Activated CD4-positive, alpha-beta T cell treated with anti-CD3 and anti-CD28 coated beads, Interleukin-2, amount 50 U/mL, for 4 hours (primary cell): Measurements from ENCODE around the gene EIF3J.
"Not testable (repeated sequence)": the region's sequence is repeated elsewhere in the genome, so short reads cannot be mapped to it uniquely, and the experiment has no call there.

Experiments
- DNase-seq, 2 experiments: peaks; one replicate each; pipeline ENCODE4 v3.0.0-alpha.2; 2020

Gene EIF3J, protein sequence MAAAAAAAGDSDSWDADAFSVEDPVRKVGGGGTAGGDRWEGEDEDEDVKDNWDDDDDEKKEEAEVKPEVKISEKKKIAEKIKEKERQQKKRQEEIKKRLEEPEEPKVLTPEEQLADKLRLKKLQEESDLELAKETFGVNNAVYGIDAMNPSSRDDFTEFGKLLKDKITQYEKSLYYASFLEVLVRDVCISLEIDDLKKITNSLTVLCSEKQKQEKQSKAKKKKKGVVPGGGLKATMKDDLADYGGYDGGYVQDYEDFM

DNA sequence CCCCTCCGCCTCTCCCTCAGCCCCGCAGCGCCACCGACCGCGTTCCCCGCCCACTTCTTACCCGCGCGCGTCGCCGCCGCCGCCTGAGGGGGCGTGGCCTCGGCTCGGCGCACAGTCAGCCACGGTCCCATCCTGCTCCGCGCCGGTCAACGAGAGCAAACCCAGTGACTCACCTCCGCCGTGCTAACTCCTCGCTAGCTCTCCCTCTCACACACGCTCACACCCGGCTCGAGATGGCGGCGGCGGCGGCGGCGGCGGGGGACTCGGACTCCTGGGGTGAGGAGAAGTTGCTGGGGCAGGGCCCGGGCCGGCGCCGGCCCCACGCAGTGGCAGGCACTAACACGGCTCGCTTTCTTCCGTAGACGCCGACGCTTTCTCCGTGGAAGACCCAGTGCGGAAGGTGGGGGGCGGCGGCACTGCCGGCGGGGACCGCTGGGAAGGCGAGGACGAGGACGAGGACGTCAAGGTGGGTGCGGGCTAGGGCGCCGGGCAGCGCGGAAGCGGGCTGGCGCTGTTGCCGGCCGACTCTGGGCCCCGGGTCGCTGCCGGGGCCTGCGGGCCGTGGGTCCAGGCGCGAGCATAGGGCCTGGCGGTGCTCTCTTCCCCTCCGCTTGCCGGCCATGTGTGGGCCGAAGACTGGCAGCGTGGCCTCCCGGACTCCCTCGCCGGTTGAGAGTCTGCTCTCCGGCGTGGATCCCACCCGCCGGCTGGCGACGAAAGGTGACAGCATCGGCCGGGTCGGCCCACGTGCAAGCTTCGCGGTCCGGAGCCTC is at the start of gene EIF3J:
TSS of gene EIF3J (plus strand) at position 186 of the 773 bp plus-strand sequence. CDS start at position 234, 48 bp downstream.
- peak; percentile 91 to 93 for DNase-seq

DNA sequence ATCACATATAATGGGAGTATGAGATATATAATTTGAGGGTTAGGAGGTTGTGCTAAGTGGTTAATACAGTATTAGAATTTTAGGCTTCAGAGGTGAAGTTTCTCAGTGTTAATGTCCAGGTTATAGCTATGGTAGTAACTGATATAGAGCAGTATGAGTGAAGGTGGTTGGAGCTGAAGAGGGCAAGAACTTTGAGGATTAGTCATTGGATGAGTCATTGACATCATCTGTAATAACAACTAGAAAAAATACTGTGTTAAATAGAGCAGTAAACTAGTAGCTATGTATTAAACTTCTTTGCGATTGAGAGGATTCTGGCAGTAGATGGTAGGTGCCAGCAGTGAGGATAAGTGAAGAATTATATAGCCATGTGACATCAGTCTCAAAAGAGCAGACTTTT is 47.5 kb upstream of the EIF3J start:
- DNase-seq: no peak

DNA sequence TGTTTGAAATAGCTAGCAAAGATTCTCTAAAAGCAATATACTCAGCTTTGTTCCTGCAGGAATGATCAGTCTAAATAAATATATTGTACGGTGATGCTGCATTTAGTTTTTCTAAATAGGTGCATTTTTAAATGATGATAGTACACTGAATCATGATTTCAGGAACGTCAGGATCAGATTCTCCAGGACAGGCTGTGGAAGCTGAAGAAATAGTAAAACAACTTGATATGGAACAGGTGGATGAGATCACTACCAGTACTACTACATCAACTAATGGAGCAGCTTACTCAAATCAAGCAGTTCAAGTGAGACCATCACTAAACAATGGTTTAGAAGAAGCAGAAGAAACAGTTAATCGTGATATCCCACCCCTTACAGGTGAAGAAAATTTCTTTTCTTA is 46.3 kb upstream of the EIF3J start:
- no peak for DNase-seq

DNA sequence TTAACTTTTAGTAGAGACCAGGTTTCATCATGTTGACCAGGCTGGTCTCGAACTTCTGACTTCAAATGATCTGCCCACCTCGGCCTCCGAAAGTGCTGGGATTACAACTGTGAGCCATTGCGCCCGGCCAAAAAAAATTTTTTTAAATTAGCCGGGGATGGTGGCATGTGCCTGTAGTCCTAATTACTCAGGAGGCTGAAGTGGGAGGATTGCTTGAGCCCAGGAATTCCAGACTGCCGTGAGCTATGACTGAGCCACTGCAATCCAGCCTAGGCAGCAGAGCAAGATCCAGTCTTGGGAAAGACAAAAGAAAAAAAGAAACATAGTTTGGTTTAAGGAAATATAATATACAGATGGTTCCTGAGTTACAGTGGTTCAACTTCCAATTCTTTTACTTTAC is 44.9 kb upstream of the EIF3J start:
- DNase-seq: no peak

DNA sequence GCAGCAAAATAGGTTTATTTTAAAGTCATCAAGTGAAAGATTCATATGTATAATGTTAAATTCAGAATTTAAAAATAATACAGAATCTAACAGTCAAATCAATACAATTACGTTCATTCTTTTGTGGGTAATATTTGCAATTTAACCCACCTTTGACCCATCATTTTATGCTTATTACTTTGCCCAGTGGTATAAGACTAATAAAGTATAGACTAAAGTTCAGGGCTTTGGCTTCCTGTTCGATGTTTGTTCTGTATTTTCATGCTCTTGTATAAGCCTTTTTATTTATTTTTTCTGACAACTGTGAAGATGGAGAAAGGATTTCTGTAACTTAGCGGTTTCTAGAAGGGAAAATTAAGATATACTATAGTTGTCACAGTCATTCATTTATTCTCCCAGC is 44.3 kb upstream of the EIF3J start:
- DNase-seq: no peak

DNA sequence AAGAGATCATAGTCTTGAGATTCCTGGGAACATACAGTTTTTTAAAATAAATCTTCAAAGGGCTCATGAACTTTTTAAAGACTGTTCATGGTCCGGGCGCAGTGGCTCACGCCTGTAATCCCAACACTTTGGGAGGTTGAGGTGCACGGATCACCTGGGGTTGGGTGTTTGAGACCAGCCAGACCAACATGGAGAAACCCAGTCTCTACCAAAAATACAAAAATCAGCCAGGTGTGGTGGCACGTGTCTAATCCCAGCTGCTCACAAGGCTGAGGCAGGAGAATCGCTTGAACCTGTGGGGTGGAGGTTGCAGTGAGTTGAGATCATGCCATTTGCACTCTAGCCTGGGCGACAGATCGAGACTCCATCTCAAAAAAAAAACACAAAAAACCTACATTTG is 41.4 kb upstream of the EIF3J start:
- DNase-seq: no peak

DNA sequence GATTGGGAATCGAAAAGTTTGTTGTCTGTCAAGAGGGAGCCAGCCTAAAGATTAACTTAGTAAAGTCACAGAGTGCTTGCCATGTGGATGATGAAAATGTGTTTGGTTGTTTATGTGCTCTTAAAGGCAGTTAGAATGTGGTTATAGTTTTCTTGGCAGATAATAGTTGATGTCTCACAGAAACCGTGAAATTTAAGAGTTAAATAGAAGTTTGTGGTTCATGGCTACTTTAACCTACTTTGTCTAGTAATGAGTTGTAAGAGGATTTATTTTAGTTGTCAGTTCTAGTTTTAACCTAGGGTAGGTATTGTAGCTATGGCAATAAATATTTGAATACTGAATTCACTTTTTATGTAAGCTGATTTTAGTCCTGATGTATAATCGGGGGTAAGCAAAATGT is 36.4 kb upstream of the EIF3J start:
- DNase-seq: no peak

DNA sequence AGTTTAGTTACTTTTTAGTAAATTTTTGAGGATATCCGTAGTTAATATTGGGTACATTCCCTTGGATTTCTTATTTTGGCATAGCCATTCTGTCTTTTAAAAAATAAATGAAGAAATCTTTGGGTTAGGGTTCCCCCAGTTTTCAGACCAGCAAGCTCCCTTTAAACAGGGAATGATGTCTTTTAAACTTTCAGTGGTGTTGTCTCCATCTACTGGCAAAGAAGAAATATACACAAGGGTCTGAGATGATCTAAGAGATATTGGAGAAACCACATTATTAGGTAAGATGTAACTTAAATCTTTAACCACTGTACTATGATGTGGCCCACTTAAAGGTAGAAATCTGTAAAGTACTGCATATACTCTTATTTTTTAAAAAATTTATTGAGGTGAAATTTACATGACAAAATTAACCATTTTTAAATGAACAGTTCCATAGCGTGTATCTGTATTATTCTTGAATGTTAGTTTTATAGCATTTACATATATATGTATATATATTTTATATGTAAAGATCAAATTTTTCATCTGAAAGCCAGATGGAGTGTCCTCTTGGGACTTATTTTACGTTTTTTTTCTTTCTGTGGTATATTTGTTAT is 35.1 kb upstream of the EIF3J start:
- no peak for DNase-seq

DNA sequence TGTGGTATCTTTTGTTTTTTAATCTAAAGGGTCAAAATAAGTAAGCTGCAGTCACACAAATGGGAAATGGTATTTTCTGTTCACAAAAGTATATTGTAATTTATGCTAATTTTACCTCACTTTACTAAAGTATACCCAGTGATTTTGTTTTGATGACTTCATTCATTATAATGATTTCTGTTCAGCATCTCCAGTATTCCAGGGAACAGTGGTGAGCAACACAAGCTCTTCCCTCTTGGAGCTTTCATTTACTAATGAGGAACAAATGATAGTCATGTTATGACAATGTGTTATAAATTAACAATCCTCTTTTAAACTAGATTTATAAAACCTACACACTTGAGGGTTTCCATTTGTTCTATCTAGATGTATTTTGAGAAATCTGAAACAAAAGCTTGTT is 20.5 kb upstream of the EIF3J start:
- no peak for DNase-seq

DNA sequence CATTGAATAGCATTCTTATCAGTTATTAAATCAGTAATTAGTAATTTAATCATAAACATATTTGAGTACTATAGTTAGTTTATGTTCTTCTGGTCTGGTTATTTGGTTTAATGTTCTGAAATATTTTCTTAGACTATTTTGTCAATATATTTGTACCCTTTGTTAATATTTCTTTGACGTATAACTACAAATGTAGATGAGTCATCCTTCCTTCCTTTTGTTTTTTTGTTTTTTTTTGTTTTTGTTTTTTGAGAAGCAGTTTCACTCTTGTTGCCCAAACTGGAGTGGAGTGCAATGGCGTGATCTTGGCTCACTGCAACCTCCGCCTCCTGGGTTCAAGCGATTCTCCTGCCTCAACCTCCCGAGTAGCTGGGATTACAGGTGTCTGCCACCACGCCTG is 17.4 kb upstream of the EIF3J start:
- DNase-seq: no peak

DNA sequence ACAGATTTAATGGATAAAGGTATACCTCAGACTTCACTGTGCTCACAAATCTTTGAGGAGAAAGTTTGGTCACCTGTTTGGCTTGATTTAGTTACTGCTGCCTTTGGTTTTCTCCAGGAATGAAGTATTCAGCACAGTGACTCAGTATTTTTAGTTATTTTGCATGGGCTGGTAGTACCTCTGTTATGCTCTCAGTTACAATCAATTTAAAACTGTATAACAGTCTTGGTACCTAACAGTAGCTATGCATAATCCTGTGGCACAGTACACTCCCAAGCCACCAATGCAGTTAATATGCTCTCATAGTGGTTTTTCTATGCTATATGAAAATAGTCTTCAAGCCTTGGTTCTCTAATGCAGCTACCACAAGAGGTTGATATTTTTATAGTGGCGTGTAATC is 11.9 kb upstream of the EIF3J start:
- DNase-seq: no peak

DNA sequence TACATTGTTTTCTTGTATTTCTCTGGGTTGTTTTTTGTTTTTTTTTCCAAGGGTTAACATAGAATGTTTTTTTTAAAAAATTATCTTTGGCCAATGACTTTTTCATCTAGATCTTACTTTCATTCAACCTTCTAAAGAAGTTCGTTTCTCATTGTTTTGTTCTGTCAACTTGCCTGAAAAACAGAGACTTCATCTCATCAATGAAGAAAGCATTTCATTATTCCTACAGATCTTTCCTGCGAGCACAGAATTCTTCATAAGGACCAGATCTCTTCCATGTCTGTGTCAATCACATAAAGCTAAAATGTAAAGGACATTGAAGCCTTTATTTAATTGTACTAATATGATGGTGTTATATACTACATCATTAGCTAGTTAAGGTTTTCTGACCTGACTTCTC is 9.7 kb upstream of the EIF3J start:
- no peak for DNase-seq

DNA sequence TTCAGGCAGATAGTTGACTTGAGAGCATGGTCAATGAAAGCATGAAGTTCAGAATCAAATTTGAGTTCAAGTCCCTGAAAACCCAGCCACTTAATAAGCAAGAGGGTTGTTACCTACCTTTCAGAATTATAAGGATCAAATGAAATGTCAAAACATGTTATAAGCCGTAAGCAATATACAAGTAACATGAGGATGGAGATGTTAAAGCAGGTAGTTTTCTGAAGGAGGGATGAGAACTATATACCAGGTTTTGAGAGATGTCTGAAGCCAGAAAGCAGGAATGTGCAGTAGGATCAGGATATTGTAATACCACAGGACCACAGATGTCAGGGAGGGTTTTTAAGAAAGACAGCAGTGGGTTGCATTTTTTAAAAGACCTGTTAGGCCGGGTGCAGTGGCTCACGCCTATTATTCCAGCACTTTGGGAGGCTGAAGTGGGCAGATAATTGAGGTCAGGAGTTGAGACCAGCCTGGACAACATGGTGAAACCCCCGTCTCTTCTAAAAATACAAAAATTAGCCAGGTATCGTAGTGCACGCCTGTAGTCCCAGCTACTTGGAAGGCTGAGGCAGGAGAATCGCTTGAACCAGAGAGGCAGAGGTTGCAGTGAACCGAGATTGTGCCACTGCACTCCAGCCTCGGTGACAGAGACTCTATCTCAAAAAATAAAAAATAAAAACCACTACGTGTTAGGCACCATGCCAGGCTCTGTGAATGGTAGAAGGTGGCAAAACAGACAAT is 6.9 kb upstream of the EIF3J start:
- DNase-seq: no peak

DNA sequence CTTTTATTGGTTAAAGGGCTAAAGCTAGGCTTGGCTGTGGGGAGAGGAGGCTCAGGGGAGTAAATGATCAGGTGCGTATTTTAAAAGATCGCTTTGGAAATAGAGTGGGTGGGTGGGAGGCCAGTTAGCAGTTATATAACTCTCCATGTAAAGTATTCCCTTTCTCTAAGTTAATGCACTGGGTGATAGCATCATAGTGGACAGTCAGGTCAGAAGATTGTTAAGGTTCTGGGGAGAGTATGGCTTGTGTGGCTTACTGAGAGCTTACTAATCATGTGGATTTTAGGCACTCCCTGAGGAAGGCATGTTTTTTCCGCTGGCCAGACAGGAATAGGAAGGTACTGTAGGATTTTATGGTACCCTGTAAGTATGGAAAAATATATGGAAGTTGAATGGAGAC is 6.3 kb upstream of the EIF3J start:
- no peak for DNase-seq

DNA sequence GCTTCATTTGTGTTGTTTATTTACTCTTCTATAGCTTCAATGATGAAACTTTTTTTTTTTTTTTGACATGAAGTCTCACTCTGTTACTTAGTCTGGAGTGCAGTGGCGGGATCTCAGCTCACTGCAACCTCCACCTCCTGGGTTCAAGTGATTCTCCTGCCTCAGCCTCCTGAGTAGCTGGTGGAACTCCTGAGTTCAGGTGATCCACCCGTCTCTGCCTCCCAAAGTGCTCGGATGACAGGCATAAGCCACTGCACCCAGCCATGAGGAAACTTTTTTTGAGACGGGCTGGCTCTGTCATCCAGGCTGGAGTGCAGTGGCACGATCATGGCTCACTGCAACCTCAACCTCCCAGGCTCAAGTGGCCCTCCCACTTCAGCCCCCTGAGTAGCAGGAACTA is 4.7 kb upstream of the EIF3J start:
- DNase-seq: not testable (repeated sequence)

DNA sequence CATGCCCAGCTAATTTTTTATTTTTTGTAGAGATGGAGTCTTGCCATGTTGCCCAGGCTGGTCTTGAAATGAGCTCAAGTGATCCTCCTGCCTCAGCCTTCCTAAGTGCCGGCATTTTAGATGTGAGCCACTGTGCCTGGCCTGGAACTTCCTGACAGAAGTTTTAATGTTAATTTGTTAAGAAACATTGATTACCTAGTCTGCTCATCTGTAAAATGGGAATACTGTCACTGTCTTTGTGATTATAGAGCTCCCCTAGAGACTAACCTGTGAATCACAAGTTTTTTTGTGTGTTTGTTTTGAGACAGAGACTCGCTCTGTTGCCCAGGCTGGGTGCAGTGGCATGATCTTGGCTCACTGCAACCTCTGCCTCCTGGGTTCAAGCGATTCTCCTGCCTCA is 4.3 kb upstream of the EIF3J start:
- no peak for DNase-seq

DNA sequence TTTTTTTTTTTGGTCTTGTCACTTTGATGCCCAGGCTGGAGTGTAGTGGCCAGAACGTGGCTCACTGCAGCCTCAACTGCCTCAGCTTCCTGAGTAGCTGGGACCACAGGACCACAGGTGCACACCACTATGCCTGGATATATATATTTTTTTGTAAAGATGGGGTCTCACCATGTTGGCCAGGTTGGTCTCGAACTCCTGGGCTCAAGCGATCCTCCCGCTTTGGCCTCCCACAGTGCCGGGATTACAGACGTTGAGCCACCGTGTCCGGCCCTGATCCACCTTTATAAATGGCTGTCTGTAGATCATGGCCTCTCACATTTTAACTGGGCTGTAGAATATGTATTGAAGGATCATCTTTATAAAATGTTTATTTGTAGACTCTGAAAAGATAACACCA is 1.9 kb upstream of the EIF3J start:
- no peak for DNase-seq

DNA sequence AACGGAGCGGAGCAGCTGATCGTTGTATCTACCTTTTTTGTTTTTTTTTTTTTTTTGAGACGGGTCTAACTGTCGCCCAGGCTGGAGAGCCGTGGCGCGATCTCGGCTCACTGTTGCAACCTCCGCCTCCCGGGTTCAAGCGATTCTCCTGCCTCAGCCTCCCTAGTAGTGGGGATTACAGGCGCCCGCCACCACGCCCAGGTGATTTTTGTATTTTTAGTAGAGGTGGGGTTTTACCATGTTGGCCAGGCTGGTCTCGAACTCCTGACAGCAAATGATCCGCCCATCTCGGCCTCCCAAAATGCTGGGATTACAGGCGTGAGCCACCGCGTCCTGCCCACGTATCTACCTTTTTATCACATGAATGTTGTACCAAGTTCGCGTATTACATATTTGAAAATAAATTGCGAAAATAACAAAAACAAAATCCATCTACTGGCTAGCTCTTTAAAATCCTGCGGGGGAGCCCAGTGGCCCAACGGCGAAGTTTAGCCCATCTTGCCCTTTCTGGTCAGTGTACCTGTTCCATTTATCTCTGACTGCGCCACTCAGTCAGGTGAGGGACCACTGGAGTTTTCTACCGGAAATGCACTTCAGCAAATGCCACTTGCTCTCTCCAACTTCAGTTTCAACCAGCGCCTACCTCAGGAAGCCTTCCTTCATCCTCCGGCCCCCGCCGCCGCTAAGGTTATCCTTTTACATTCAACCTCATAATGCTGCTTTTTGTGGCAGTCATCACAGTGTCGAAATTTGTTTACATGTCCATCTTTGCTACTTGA is 1.2 kb upstream of the EIF3J start:
- no peak for DNase-seq

DNA sequence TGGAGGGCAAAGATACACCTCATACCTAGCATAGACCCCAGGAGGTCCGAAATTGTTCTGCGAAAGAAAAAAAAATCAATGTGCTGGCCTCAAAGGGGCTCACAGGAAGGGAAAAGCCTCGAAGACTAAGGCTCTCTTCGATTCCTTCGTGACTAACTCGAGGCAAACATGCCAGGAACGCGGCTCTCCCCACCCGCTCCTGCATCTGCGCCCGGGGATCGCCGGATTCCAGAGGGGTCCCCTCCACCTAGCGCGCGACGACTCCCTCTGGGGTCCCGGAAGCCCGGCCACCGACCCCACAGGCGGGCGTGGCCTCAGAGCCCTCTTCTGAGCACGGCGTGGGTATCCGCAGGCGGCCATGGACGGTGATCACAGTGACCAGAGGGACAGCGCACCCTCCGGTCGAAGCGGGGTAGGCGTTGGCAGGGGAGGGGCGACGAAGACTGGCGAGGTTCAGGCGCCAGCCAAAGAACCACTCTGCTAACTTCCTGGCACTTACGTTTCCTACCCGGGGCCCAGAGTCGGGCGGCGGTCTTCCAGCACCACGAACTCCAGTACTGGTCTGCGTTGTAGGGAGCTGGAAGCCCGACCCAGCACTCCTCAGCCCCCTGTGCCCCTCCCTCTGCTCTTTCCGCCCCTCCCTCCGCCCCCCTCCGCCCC is 515 bp upstream of the EIF3J start:
- no peak for DNase-seq

DNA sequence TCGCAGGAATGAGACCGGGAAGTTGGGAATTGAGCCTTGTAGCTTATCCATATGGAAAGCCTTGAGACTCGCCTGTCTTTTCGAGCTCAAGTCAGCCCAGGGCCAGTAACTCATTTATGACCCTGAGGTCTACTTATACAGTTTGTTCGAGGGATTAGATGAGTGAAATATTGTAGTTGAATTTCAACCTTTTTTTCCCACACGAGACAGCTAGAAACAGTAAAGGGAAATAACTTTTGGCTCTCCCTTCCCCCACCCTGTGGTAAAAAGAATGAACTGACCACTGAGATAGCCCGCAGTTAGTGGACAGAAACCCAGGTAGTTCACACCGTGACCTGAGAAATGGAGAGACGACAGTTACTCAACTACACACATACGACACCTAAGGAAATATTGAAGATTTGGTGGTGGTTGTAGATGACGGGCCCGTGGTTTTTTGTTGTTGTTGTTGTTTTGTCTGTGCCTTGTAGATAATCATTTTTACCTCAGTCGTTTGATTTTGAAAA is 841 bp downstream of the EIF3J start:
- no peak for DNase-seq

DNA sequence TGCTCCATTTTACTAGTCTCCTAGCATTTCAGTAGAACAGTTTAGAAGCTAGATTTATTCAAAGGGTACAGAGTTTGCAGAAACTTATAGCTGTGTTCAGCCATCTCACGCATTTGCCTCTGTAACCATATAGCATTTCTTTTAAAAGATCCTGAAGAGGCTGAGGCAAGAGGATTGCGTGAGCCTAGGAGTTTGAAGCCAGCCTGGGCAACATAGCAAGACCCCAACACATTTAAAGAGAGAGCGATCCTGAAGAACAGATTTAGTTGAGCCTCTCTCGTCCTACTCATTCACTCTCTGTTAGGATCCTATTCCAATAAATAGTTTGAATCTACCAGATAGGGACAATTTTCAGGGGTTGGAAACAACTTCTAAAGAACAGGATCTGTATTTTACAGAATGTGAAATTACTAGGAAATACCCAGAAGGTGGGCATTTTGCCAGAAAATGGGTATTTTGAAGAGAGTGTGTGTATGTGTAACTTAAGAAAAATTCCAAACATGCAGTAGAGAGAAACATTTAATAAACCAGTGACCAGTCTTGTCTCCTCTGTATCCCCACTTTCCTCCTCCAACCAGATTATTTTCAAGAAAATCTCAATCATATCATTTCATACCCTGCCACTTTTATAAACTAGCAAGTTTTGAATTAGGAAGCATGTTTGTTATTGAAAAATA is 4.5 kb downstream of the EIF3J start:
- DNase-seq: no peak
